Esophagus squamous epithelium (tissue), 5 donors: ENCODE results near the gene HOXA11. TPM values are rescaled to one million over a fixed set of nuclear protein-coding genes. Genes with fewer than 3 reads are reported as not detected.

Source experiments
- DNase-seq: peaks from one replicate; lab custom pipeline; 2025; lab: John Stamatoyannopoulos, UW
- H3K27ac ChIP-seq, 4 donors: fragments of 200-600 bp; sonication (generic); one replicate each; pipeline ENCODE4 v1.5.1; 2016 to 2019; ENCODE audit warnings: mild to moderate bottlenecking in 1 of 4
- H3K27me3 ChIP-seq, 4 donors: fragments of 200-600 bp; sonication (generic); 1 replicate in 3 of 4; 2 replicates in 1 of 4; pipeline versions ENCODE4 v1.5.1 to v1.6.0; 2017 to 2021; ENCODE audit warnings: antibody characterized with exemption in 1 of 4
- H3K36me3 ChIP-seq, 3 donors: fragments of 200-600 bp; sonication (generic); one replicate each; pipeline ENCODE4 v1.5.1; 2016 to 2019
- H3K4me1 ChIP-seq, 3 donors: fragments of 200-600 bp; sonication (generic); one replicate each; pipeline ENCODE4 v1.5.1; 2017 to 2019
- H3K4me3 ChIP-seq, 4 donors: fragments of 200-600 bp; sonication (generic); 1 replicate in 3 of 4; 2 replicates in 1 of 4; pipeline ENCODE4 v1.5.1; 2016 to 2019; ENCODE audit warnings: mild to moderate bottlenecking in 2 of 4, moderate library complexity in 1 of 4
- H3K9me3 ChIP-seq, 3 donors: fragments of 200-600 bp; sonication (generic); one replicate each; pipeline ENCODE4 v1.5.1; 2016 to 2019
- POLR2A ChIP-seq, 4 donors: fragments of 450-650 bp; IDR thresholded peaks; one replicate each; pipeline ENCODE4 v1.6.1; 2017; ENCODE audit warnings: antibody characterized with exemption in 4 of 4, mild to moderate bottlenecking in 4 of 4, moderate library complexity in 3 of 4
- WGBS, 2 donors: methylation state at CpG; one replicate each; pipeline ENCODE4 v1.1.5; 2018; 5-methylcytosine and 5-hydroxymethylcytosine counted together
- intact Hi-C: fragments of 100-400 bp; cut with DNase I; formaldehyde crosslinking; loops from one replicate; pipeline ENCODE4 v1.15.0; 2022
- total RNA-seq, 4 donors: library from RNA; depleted of rRNA; stranded (reverse); fragments of >200 nt; gene quantifications; one replicate each; pipeline ENCODE4 v1.1.0, GENCODE V29; 2016
- TF ChIP-seq, protein P1 (sequence below), 6 experiments: fragments of 450-650 bp in 4 of 6; fragments of 200-600 bp in 2 of 6; sonication (generic) in 2 of 6; IDR thresholded peaks; one replicate each; pipeline ENCODE4 v1.5.1; 2016 to 2019; ENCODE audit warnings: antibody characterized with exemption in 6 of 6, mild to moderate bottlenecking in 4 of 6, moderate library complexity in 4 of 6
- donor health status: DM: yes; HTN: yes; CAD: no.

HOXA11 gene
- total RNA-seq, 4 donors from 2014 or later = not detected

DNA sequence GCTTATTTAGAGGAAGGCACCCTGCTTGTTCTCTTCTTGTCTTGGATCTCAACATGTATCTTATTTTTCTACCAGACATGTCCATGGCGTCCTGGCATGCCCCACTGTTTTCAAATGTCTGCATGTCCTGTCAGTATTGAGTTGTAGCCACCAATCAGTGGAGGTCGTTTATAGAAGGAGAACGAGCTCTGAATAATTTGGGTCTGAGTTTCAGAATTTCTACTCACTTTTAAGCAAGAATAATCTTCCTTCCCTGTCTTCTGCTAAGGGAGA, 17.8 kb upstream of the HOXA11 start:
- no peak for DNase-seq
- TF ChIP-seq POLR2A (IDR thresholded peaks at IDR 0.05) = no peak
- TF ChIP-seq, protein P1, sequence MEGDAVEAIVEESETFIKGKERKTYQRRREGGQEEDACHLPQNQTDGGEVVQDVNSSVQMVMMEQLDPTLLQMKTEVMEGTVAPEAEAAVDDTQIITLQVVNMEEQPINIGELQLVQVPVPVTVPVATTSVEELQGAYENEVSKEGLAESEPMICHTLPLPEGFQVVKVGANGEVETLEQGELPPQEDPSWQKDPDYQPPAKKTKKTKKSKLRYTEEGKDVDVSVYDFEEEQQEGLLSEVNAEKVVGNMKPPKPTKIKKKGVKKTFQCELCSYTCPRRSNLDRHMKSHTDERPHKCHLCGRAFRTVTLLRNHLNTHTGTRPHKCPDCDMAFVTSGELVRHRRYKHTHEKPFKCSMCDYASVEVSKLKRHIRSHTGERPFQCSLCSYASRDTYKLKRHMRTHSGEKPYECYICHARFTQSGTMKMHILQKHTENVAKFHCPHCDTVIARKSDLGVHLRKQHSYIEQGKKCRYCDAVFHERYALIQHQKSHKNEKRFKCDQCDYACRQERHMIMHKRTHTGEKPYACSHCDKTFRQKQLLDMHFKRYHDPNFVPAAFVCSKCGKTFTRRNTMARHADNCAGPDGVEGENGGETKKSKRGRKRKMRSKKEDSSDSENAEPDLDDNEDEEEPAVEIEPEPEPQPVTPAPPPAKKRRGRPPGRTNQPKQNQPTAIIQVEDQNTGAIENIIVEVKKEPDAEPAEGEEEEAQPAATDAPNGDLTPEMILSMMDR (IDR thresholded peaks at IDR 0.05) = no peak
- Histone ChIP-seq H3K27ac (no peak overlapping the region), H3K9me3 (no peaks in the 10 kb centered on the region), H3K36me3 (no peaks in the 10 kb centered on the region), H3K4me3 (no peak overlapping the region), H3K4me1 (peaks cover 31 to 57% (median 34%) of the 10 kb centered on the region in 3 donors), H3K27me3 (peaks cover 52 to 100% (median 81%) of the 10 kb centered on the region in 4 donors)
- WGBS, 2 donors = 17 to 23% methylated on average over 3 of the region's 3 CpGs
- intact Hi-C loops = no loop called here

DNA sequence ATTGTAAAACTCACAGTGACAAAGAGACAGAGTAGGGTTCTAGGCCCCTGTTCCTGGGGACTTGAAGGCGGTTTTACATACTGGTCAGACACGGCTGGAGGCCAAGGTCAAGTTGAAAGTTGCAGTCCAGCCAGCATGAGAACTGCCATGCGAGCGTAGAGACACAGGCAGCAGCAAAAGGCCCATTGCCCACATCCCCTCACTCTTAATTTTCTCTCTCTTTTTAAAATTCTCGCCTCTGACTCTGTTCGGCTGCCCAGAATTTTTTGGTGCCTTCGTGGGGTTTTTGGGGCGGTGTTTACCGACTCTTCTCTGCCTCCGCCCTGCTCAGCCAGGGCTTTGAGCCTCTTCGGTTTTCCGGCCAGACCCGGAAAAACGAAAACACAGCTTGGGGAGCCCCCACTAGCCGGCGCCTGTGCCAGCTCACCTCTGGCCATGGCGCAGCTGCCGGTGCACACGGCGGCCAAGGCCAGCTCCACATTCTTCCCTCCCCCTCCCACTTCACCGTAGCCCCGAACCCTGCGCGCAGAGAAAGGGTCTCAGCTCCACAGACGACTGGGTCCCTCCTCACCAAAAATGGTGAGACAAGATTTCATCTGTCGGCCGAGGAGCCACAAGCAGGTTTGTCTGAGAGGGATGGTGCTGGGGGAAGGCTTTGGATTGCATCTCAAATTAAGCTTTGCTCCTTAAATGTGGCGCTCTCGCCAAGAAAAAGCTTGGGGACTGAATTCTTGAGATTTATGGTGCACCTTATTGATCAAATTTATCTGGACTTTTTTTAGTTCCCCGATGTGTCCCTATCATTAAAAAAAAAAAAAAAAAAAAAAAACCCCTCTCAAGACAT, 17.2 kb upstream of the HOXA11 start:
- Histone ChIP-seq H3K9me3 (no peaks in the 10 kb centered on the region), H3K27me3 (peaks cover 56 to 100% (median 83%) of the 10 kb centered on the region in 4 donors), H3K36me3 (no peaks in the 10 kb centered on the region), H3K4me1 (peaks cover 31 to 57% (median 34%) of the 10 kb centered on the region in 3 donors), H3K27ac (no peak overlapping the region), H3K4me3 (no peak overlapping the region)
- DNase-seq = no peak
- no peak for TF ChIP-seq POLR2A (IDR thresholded peaks at IDR 0.05)
- TF ChIP-seq, protein P1 (IDR thresholded peaks at IDR 0.05) = no peak
- WGBS, 2 donors = 26 to 36% methylated on average over 12 to 15 of the region's 30 CpGs
- intact Hi-C loops = no loop called here

DNA sequence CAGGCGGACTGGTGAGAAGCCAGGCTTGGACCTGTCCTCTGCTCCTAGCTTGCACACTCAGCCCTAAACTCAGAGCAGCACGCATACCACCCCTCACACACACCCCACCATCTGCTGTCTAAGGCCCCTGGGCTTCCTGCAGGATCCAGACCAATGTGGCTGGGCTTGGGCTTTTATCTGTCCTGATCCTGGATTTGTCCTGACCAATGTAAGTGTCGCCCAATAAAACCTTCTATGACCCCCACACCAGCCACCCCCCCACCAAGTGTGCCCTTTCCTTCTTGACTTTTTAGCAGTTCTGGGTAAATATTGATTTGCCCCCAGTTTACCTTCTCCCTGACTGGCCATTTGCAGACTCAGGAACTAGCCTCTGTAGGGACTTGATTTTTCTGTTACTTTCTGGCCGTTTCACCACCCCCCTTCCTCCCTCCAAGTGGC, 16.6 kb upstream of the HOXA11 start:
- Histone ChIP-seq H3K27me3 (peaks cover 56 to 100% (median 79%) of the 10 kb centered on the region in 4 donors), H3K4me1 (peaks cover 31 to 57% (median 34%) of the 10 kb centered on the region in 3 donors)
- intact Hi-C loops = no loop called here

DNA sequence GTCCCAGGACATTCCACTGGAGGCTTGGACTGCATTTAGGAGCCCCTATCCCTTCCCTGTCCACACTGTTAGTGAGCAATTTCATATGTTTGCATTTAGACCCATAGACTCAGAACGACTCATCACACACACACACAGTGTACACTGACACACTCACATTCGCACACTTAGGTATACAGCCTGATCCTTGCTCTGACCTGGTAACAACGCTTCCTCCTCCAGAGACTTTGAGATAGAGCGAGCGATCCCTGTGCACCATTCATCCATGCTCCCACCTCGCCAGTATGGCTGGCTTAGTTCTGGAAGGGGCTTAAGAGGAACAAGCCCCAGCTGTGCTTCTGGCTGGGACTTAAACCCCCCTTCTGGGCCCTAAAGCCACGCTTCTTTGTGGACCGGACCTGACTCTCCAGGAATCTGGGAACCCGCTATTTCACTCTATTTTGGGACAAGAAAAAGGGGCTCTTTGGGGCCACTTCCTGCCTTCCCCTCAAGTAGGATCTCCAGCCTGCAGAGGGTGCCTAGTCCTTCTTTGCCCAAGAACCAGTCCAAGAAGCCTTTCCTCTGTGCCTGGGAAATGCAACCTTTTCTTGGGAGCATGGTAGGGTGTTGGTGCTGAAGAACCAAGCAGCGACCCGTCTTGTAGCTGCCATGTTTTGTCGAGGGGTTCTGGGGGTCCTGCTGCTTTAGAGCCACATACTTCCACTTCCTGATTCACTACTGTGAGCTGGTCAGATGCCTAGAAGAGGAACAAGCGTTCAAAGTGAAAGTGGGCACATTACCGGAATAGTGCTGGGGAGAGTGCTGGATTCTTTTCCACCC, 15.9 kb upstream of the HOXA11 start:
- Histone ChIP-seq H3K9me3 (no peaks in the 10 kb centered on the region), H3K4me3 (peak overlapping the region in 3 of 4 donors; percentile 27 to 62 (median 44)), H3K27me3 (peaks cover 54 to 100% (median 75%) of the 10 kb centered on the region in 4 donors), H3K4me1 (peaks cover 31 to 60% (median 34%) of the 10 kb centered on the region in 3 donors), H3K27ac (no peak overlapping the region), H3K36me3 (no peaks in the 10 kb centered on the region)
- intact Hi-C loops = no loop called here
- TF ChIP-seq POLR2A (IDR thresholded peaks at IDR 0.05) = no peak
- TF ChIP-seq, protein P1 (IDR thresholded peaks at IDR 0.05) = no peak
- 4 to 8% methylated on average over 8 to 9 of the region's 14 CpGs for WGBS, 2 donors
- no peak for DNase-seq

More for the DNA sequence above, 16.6 kb upstream of the HOXA11 start:
- H3K9me3 ChIP-seq = no peaks in the 10 kb centered on the region
- DNase-seq = no peak
- TF ChIP-seq, protein P1 (IDR thresholded peaks at IDR 0.05) = no peak
- TF ChIP-seq POLR2A (IDR thresholded peaks at IDR 0.05) = no peak
- no peak overlapping the region for H3K27ac ChIP-seq
- WGBS, 2 donors = 19 to 21% methylated on average over 3 to 4 of the region's 4 CpGs
- peak overlapping the region in 1 of 4 donors; percentile 62 for H3K4me3 ChIP-seq
- H3K36me3 ChIP-seq = no peaks in the 10 kb centered on the region
